Dedifferentiated amniotic fluid mesenchymal stem cell (primary cell): ENCODE measurements around the gene KCNQ4.

Experiments used
- DNase-seq: peaks from one replicate; pipeline ENCODE4 v3.0.0-alpha.2; 2016; ENCODE audit errors: extremely low spot score

KCNQ4 gene

GRCh38 chr1:40776236-40777072 is 7.1 kb upstream of the KCNQ4 start:
- no peak for DNase-seq

GRCh38 chr1:40777224-40777970 is 6.2 kb upstream of the KCNQ4 start:
- DNase-seq, result no peak

- DNase-seq, result no peak
Measured at GRCh38 chr1:40780678-40781607, 2.6 kb upstream of the KCNQ4 start.

- DNase-seq, result no peak
Measured at GRCh38 chr1:40781608-40781971, 2.0 kb upstream of the KCNQ4 start.

GRCh38 chr1:40782371-40782956 is 1.1 kb upstream of the KCNQ4 start:
- no peak for DNase-seq

GRCh38 chr1:40784141-40784770 is 669 bp downstream of the KCNQ4 start:
- no peak for DNase-seq

- no peak for DNase-seq
Measured at GRCh38 chr1:40784771-40785151, 1.2 kb downstream of the KCNQ4 start.

GRCh38 chr1:40785446-40785845 is 1.9 kb downstream of the KCNQ4 start:
- no peak for DNase-seq

GRCh38 chr1:40786171-40786994 is 2.8 kb downstream of the KCNQ4 start:
- no peak for DNase-seq

- DNase-seq, result no peak
Measured at GRCh38 chr1:40786995-40787705, 3.6 kb downstream of the KCNQ4 start.

- no peak for DNase-seq
Measured at GRCh38 chr1:40787737-40788560, 4.4 kb downstream of the KCNQ4 start.

- no peak for DNase-seq
Measured at GRCh38 chr1:40788561-40789341, 5.2 kb downstream of the KCNQ4 start.

GRCh38 chr1:40789342-40789598 is 5.7 kb downstream of the KCNQ4 start:
- DNase-seq, result no peak

- DNase-seq, result no peak
Measured at GRCh38 chr1:40789661-40790430, 6.3 kb downstream of the KCNQ4 start.

GRCh38 chr1:40792036-40792435 is 8.4 kb downstream of the KCNQ4 start:
- no peak for DNase-seq

- DNase-seq, result no peak
Measured at GRCh38 chr1:40793617-40794016, 10.0 kb downstream of the KCNQ4 start.

- no peak for DNase-seq
Measured at GRCh38 chr1:40794048-40794447, 10.5 kb downstream of the KCNQ4 start.
